Ovary (tissue), 9 donors: ENCODE data around the gene IGDCC3. TPM values are rescaled to one million over a fixed set of nuclear protein-coding genes. Genes with fewer than 3 reads are reported as not detected.

Experiments
- DNase-seq, 5 donors: peaks; one replicate each; pipeline ENCODE4 v3.0.0-alpha.2; 2019 to 2020
- H3K27ac ChIP-seq, 2 donors: fragments of 200-600 bp; one replicate each; pipeline versions ENCODE4 v1.5.1 to v1.8.0; 2019 to 2022
- H3K27me3 ChIP-seq: fragments of 200-600 bp; one replicate; pipeline ENCODE4 v1.8.0; 2022
- H3K36me3 ChIP-seq: fragments of 200-600 bp; sonication (generic); one replicate; pipeline ENCODE4 v1.5.1; 2019
- H3K4me1 ChIP-seq: one replicate; pipeline ENCODE4 v1.8.1; 2013; ENCODE audit warnings: mild to moderate bottlenecking, moderate library complexity; ENCODE audit not compliant: insufficient read depth
- H3K4me3 ChIP-seq: fragments of 200-600 bp; sonication (generic); one replicate; pipeline ENCODE4 v1.5.1; 2017
- H3K9me3 ChIP-seq, 2 donors: fragments of 200-600 bp in 1 of 2; sonication (generic) in 1 of 2; one replicate each; pipeline versions ENCODE4 v1.5.1 to v1.8.1; 2013 to 2019; ENCODE audit warnings: mild to moderate bottlenecking in 1 of 2, moderate library complexity in 1 of 2
- EP300 ChIP-seq: sonication (generic); formaldehyde crosslinking; IDR thresholded peaks from one replicate; pipeline ENCODE4 v1.6.1; 2017; ENCODE audit warnings: antibody characterized with exemption
- POLR2A ChIP-seq: fragments of 450-650 bp; IDR thresholded peaks from one replicate; pipeline ENCODE4 v1.6.1; 2017; ENCODE audit warnings: antibody characterized with exemption, mild to moderate bottlenecking, moderate library complexity
- WGBS, 3 donors: extraction: QIAGEN DNeasy Blood & Tissue Kit in 1 of 3; methylation state at CpG; one replicate each; pipeline versions ENCODE4 v1.1.5 to v1.1.7; 2013 to 2017; 5-methylcytosine and 5-hydroxymethylcytosine counted together
- intact Hi-C, 4 donors: fragments of 100-400 bp; cut with DNase I; formaldehyde crosslinking; loops; one replicate each; pipeline versions ENCODE4 v1.11.0 to v1.15.1; 2022 to 2023
- polyA plus RNA-seq, 2 donors: library from polyadenylated mRNA; stranded (reverse); fragments of 200-250 nt in 1 of 2; fragments of 350-450 nt in 1 of 2; fragmentation: Illumina TruSeq in 1 of 2; extraction: RNeasy Lipid Tissue Mini Kit (QIAGEN cat#74804) in 1 of 2; gene quantifications; one replicate each; pipeline ENCODE4 v1.2.3, GENCODE V29; 2013 to 2014
- total RNA-seq, 7 donors: library from RNA; depleted of rRNA in 2 of 7; stranded (reverse); fragments of >200 nt in 2 of 7; fragmentation: NEBNext Ultra II Directional in 3 of 7; extraction: Animal tissue kit (Norgen Biotek cat#: 25700) in 3 of 7; gene quantifications; one replicate each; pipeline versions ENCODE4 v1.1.0 to v1.2.4, GENCODE V29; 2016 to 2023
- TF ChIP-seq, protein P1 (sequence below), 3 donors: fragments of 450-650 bp in 2 of 3; fragments of 200-600 bp in 1 of 3; IDR thresholded peaks; one replicate each; pipeline versions ENCODE4 v1.5.1 to v1.8.0; 2016 to 2022; ENCODE audit warnings: antibody characterized with exemption in 3 of 3, mild to moderate bottlenecking in 1 of 3
- donor health status: DM: no; HTN: no; CAD: no; lungs with moderate emphysema.
- donor health status: DM: no; HTN: no; CAD: no.
- donor health status: Bipolar disorder and iron deficiency.
- donor health status: DM: yes; HTN: yes; CAD: no.
- donor health status: DM: no; HTN: no; CAD: no.
- donor health status: DM: yes; HTN: yes; CAD: no.

The IGDCC3 gene
- total and polyA plus RNA-seq, 9 donors: 0.11 to 1.8 (median 0.74) TPM

DNA sequence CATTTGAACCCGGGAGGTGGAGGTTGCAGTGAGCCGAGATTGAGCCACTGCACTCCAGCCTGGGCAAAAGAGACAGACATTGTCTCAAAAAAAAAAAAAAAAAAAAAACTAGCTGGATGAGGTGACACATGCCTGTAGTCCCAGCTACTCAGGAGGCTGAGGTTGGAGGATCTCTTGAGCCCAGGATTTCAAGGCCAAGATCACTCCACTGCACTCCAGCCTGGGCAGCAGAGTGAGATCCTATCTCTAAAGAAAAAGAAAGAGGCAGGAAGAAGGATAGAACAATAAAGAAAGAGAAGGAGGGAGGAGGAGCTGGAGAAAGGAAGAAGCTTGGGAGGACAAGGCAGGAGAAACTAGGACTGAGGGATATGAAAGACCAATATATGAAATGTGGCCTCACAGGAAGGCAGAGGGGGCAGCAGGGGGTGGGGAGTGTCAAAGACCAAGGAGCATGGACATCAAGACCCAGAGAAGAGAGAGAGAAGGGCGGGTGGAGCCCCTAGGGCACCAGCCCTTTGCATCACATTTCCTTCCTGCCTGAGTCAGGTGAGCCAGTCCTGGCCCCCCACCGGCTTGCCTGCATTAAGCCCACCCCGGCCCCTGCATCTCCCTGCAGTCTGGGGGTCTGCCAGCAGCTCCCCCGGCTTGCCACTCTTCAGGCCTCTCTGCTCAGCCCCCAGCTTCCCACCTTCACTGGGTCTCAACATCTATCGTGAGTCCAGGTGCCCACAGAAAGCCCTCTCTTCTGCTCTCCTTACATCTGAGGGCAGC lies 11.5 kb downstream of the IGDCC3 start:
- intact Hi-C loops: no loop called here
- Histone ChIP-seq H3K4me1 (no peaks in the 10 kb centered on the region), H3K36me3 (no peaks in the 10 kb centered on the region), H3K27me3 (no peaks in the 10 kb centered on the region), H3K9me3 (no peaks in the 10 kb centered on the region), H3K4me3 (no peak overlapping the region), H3K27ac (no peak overlapping the region)
- no peak for DNase-seq
- TF ChIP-seq EP300 (no peak), POLR2A (no peak)
- TF ChIP-seq, protein P1, sequence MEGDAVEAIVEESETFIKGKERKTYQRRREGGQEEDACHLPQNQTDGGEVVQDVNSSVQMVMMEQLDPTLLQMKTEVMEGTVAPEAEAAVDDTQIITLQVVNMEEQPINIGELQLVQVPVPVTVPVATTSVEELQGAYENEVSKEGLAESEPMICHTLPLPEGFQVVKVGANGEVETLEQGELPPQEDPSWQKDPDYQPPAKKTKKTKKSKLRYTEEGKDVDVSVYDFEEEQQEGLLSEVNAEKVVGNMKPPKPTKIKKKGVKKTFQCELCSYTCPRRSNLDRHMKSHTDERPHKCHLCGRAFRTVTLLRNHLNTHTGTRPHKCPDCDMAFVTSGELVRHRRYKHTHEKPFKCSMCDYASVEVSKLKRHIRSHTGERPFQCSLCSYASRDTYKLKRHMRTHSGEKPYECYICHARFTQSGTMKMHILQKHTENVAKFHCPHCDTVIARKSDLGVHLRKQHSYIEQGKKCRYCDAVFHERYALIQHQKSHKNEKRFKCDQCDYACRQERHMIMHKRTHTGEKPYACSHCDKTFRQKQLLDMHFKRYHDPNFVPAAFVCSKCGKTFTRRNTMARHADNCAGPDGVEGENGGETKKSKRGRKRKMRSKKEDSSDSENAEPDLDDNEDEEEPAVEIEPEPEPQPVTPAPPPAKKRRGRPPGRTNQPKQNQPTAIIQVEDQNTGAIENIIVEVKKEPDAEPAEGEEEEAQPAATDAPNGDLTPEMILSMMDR (IDR thresholded peaks at IDR 0.05): no peak
- 86 to 90% (median 87%) methylated on average over 7 of the region's 7 CpGs for WGBS, 3 donors

DNA sequence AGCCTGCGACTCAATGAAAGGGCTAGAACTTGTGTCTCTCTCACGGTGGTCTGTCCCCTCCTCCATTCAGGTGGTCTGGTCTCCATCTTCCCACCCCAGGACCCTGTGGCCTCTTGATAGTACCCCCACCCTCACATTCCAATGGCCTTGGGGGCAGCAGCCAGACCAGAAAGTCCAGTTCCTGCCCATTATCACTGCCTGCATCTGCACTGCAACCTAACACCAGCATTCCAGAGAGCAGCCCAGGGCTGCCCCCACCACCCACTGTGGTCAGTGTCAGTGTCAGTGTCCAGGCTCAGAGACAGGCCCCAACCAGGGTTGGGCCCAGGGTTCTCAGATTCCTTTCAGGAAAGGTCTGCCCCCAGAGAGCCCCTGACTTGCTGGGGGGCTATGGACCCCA lies 12.6 kb downstream of the IGDCC3 start:
- Histone ChIP-seq H3K27ac (no peak overlapping the region), H3K4me3 (no peak overlapping the region), H3K27me3 (no peaks in the 10 kb centered on the region), H3K4me1 (no peaks in the 10 kb centered on the region), H3K36me3 (no peaks in the 10 kb centered on the region), H3K9me3 (no peaks in the 10 kb centered on the region)
- TF ChIP-seq POLR2A: no peak
- TF ChIP-seq, protein P1 (IDR thresholded peaks at IDR 0.05): no peak
- no peak for TF ChIP-seq EP300
- intact Hi-C loops: no loop called here
- DNase-seq: no peak
- 65 to 74% (median 72%) methylated on average over 2 of the region's 2 CpGs for WGBS, 3 donors

DNA sequence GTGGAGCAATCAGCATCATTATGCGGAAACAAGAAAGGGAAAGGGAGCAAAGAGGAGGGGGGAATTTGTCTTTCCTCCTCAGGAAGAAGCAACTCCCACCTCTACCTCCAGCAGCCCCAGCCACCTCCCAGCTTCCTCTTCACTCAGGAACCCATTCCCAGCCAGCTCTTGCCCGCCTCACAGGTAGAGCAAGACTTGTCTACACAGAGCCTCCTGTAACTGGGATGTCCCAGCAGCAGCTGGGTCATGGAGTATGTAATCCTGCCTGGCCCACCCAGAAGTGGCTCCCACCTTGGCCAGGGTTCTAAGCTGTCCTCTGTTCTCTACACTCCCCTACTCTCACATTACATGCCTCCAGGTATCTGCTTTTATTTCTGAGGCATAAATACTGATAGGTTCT lies 14.0 kb downstream of the IGDCC3 start:
- TF ChIP-seq POLR2A: no peak
- no peak for TF ChIP-seq EP300
- TF ChIP-seq, protein P1 (IDR thresholded peaks at IDR 0.05): no peak
- no peak overlapping the region for H3K4me3 ChIP-seq
- DNase-seq: no peak
- H3K9me3 ChIP-seq: no peaks in the 10 kb centered on the region
- H3K4me1 ChIP-seq: no peaks in the 10 kb centered on the region
- 90 to 91% (median 91%) methylated on average over 2 of the region's 2 CpGs for WGBS, 3 donors
- no peak overlapping the region for H3K27ac ChIP-seq
- no peaks in the 10 kb centered on the region for H3K36me3 ChIP-seq
- intact Hi-C loops: no loop called here
- H3K27me3 ChIP-seq: no peaks in the 10 kb centered on the region

DNA sequence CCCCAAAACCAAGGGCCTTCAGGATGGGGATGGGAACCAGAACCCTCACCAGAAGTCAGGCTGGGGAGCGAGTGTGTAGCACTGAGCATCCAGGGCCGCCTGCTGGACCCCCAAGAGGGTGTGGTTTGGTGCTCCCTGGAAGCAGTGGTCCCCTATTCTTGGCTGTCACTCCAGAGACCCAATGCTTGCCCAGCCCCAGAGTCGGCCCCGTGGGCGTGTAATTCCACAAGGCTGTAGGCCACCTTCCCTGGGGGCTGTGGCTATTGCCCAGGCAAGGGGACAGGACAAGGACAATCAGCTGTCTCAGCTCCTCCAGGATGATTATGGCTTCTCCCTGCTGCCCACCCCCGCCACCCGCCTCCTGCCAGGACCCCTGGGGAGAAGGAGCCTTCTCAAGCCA lies 14.5 kb downstream of the IGDCC3 start:
- Histone ChIP-seq H3K4me3 (no peak overlapping the region), H3K4me1 (no peaks in the 10 kb centered on the region), H3K36me3 (no peaks in the 10 kb centered on the region), H3K9me3 (no peaks in the 10 kb centered on the region), H3K27me3 (no peaks in the 10 kb centered on the region), H3K27ac (no peak overlapping the region)
- WGBS, 3 donors: 89 to 94% (median 93%) methylated on average over 6 to 7 of the region's 7 CpGs
- intact Hi-C loops: no loop called here
- DNase-seq: no peak
- no peak for TF ChIP-seq POLR2A
- TF ChIP-seq EP300: no peak
- TF ChIP-seq, protein P1 (IDR thresholded peaks at IDR 0.05): no peak
